HUES48 (cell line): ENCODE data around the gene LGI1.

ENCODE experiments used
- H3K27ac ChIP-seq: one replicate; pipeline ENCODE4 v1.7.0; 2013; ENCODE audit warnings: low read depth, low read length, inconsistent platforms
- H3K27me3 ChIP-seq: 2 replicates; pipeline ENCODE4 v1.6.1; 2013; ENCODE audit warnings: mild to moderate bottlenecking, low read length; ENCODE audit not compliant: control insufficient read depth, insufficient read depth
- H3K36me3 ChIP-seq: 2 replicates; pipeline ENCODE4 v1.6.1; 2013; ENCODE audit warnings: low read length; ENCODE audit not compliant: control insufficient read depth, insufficient read depth
- H3K4me1 ChIP-seq: 2 replicates; pipeline ENCODE4 v1.6.1; 2013; ENCODE audit warnings: mild to moderate bottlenecking, low read length; ENCODE audit not compliant: control insufficient read depth, insufficient read depth
- H3K4me3 ChIP-seq: 2 replicates; pipeline ENCODE4 v1.5.1; 2013; ENCODE audit warnings: mild to moderate bottlenecking, low read depth, low read length
- H3K9ac ChIP-seq: 2 replicates; pipeline ENCODE4 v1.6.1; 2013; ENCODE audit warnings: mild to moderate bottlenecking, low read depth, low read length, moderate library complexity
- H3K9me3 ChIP-seq: 2 replicates; pipeline ENCODE4 v1.6.1; 2013; ENCODE audit warnings: low read length; ENCODE audit not compliant: control insufficient read depth, insufficient read depth

Gene LGI1

GRCh38 chr10:93741367-93741766 lies 16.4 kb upstream of the LGI1 start:
- H3K36me3 ChIP-seq: no peaks in the 10 kb centered on the region
- H3K9ac ChIP-seq: no peak overlapping the region
- H3K27ac ChIP-seq: no peak overlapping the region
- H3K9me3 ChIP-seq: no peaks in the 10 kb centered on the region
- no peaks in the 10 kb centered on the region for H3K27me3 ChIP-seq
- H3K4me3 ChIP-seq: no peak overlapping the region
- peaks cover 10% of the 10 kb centered on the region; the same call in 1 of the 2 replicates for H3K4me1 ChIP-seq

- H3K9ac ChIP-seq: no peak overlapping the region
- no peak overlapping the region for H3K4me3 ChIP-seq
- peaks cover 14% of the 10 kb centered on the region for H3K4me1 ChIP-seq
- H3K27me3 ChIP-seq: no peaks in the 10 kb centered on the region
- no peak overlapping the region for H3K27ac ChIP-seq
- no peaks in the 10 kb centered on the region for H3K9me3 ChIP-seq
- H3K36me3 ChIP-seq: no peaks in the 10 kb centered on the region
These were observed 14.9 kb upstream of the LGI1 start for GRCh38 chr10:93742633-93743349.

- no peaks in the 10 kb centered on the region for H3K27me3 ChIP-seq
- no peaks in the 10 kb centered on the region for H3K9me3 ChIP-seq
- H3K9ac ChIP-seq: no peak overlapping the region
- no peak overlapping the region for H3K27ac ChIP-seq
- no peaks in the 10 kb centered on the region for H3K36me3 ChIP-seq
- no peak overlapping the region for H3K4me3 ChIP-seq
- H3K4me1 ChIP-seq: peaks cover 35% of the 10 kb centered on the region
These were observed 12.2 kb upstream of the LGI1 start for GRCh38 chr10:93745408-93746065.

- H3K9ac ChIP-seq: no peak overlapping the region
- H3K9me3 ChIP-seq: no peaks in the 10 kb centered on the region
- no peaks in the 10 kb centered on the region for H3K27me3 ChIP-seq
- H3K4me3 ChIP-seq: no peak overlapping the region
- H3K4me1 ChIP-seq: peaks cover 48% of the 10 kb centered on the region
- peak overlapping the region; percentile 58 for H3K27ac ChIP-seq
- H3K36me3 ChIP-seq: no peaks in the 10 kb centered on the region
These were observed 10.9 kb upstream of the LGI1 start for GRCh38 chr10:93746844-93747284.

- no peaks in the 10 kb centered on the region for H3K36me3 ChIP-seq
- no peak overlapping the region for H3K9ac ChIP-seq
- no peaks in the 10 kb centered on the region for H3K9me3 ChIP-seq
- peak overlapping the region; percentile 85 for H3K27ac ChIP-seq
- H3K4me1 ChIP-seq: peaks cover 42% of the 10 kb centered on the region
- peak overlapping the region; percentile 32 for H3K4me3 ChIP-seq
- no peaks in the 10 kb centered on the region for H3K27me3 ChIP-seq
These were observed 8.4 kb upstream of the LGI1 start for GRCh38 chr10:93749218-93749799.

GRCh38 chr10:93751124-93751523 lies 6.6 kb upstream of the LGI1 start:
- Histone ChIP-seq H3K4me1 (peaks cover 46% of the 10 kb centered on the region), H3K36me3 (no peaks in the 10 kb centered on the region), H3K4me3 (no peak overlapping the region), H3K9ac (no peak overlapping the region), H3K9me3 (no peaks in the 10 kb centered on the region), H3K27ac (peak overlapping the region; percentile 32), H3K27me3 (peaks cover 3% of the 10 kb centered on the region)

GRCh38 chr10:93751832-93752231 lies 5.9 kb upstream of the LGI1 start:
- Histone ChIP-seq H3K27ac (no peak overlapping the region), H3K27me3 (peaks cover 10% of the 10 kb centered on the region), H3K36me3 (no peaks in the 10 kb centered on the region), H3K9me3 (no peaks in the 10 kb centered on the region), H3K4me1 (peaks cover 53% of the 10 kb centered on the region), H3K4me3 (peak overlapping the region; percentile 37; the same call in 1 of the 2 replicates), H3K9ac (no peak overlapping the region)

- Histone ChIP-seq H3K9me3 (no peaks in the 10 kb centered on the region), H3K27ac (peak overlapping the region; percentile 7), H3K4me1 (peaks cover 55% of the 10 kb centered on the region), H3K9ac (no peak overlapping the region), H3K4me3 (no peak overlapping the region), H3K27me3 (peaks cover 14% of the 10 kb centered on the region), H3K36me3 (no peaks in the 10 kb centered on the region)
These were observed 5.0 kb upstream of the LGI1 start for GRCh38 chr10:93752761-93753160.

GRCh38 chr10:93753621-93754250 lies 4.0 kb upstream of the LGI1 start:
- Histone ChIP-seq H3K4me1 (peaks cover 59% of the 10 kb centered on the region), H3K36me3 (no peaks in the 10 kb centered on the region), H3K27ac (peak overlapping the region; percentile 3), H3K27me3 (peaks cover 24% of the 10 kb centered on the region), H3K9ac (no peak overlapping the region), H3K4me3 (no peak overlapping the region), H3K9me3 (no peaks in the 10 kb centered on the region)

GRCh38 chr10:93754761-93755160 lies 3.0 kb upstream of the LGI1 start:
- H3K4me1 ChIP-seq: peaks cover 61% of the 10 kb centered on the region
- H3K36me3 ChIP-seq: no peaks in the 10 kb centered on the region
- no peak overlapping the region for H3K27ac ChIP-seq
- no peak overlapping the region for H3K4me3 ChIP-seq
- H3K27me3 ChIP-seq: peaks cover 32% of the 10 kb centered on the region
- H3K9me3 ChIP-seq: no peaks in the 10 kb centered on the region
- no peak overlapping the region for H3K9ac ChIP-seq
